ENCODE data around the gene RPL15. TPM values are rescaled to one million over a fixed set of nuclear protein-coding genes. Genes with fewer than 3 reads are reported as not detected.

RPL15 gene
- total and polyA plus RNA-seq, 2 of the 13 experiments (the other 11 are each of a cell fraction or from before 2014, with no cell fraction given): 1,297 to 3,693 TPM

GRCh38 chr3:23945913-23946687 lies 29.2 kb downstream of the RPL15 start (continued):
- no peak for TF ChIP-seq SMARCC2 (IDR thresholded peaks at IDR 0.05)
- 0 out of 2 replicates have a peak, but pooled peaks have one; percentile 30 for TF ChIP-seq KLF15 (CRISPR knock-in tag; IDR thresholded peaks at IDR 0.05; ENCODE audit: borderline replicate concordance)
- TF ChIP-seq ZNF800 (CRISPR knock-in tag; IDR thresholded peaks at IDR 0.05): peak; percentile 34; the same call in 1 of the 2 replicates
- TF ChIP-seq TIGD3 (CRISPR knock-in tag; IDR thresholded peaks at IDR 0.05; ENCODE audit: borderline replicate concordance): no peak
- TF ChIP-seq FOXO4 (CRISPR knock-in tag; conservative IDR thresholded peaks at IDR 0.05): no peak
- TF ChIP-seq DDIT3 (CRISPR knock-in tag; IDR thresholded peaks at IDR 0.05): no peak
- peak; percentile 98 for TF ChIP-seq MAX (IDR thresholded peaks at IDR 0.05)
- TF ChIP-seq ZBTB20 (CRISPR knock-in tag; IDR thresholded peaks at IDR 0.05; ENCODE audit: borderline replicate concordance, low read depth): peak; percentile 75
- TF ChIP-seq ZNF101 (CRISPR knock-in tag; IDR thresholded peaks at IDR 0.05; ENCODE audit: borderline replicate concordance, low read depth): no peak
- TF ChIP-seq HOXA7 (CRISPR knock-in tag; IDR thresholded peaks at IDR 0.05): no peak
- peak; percentile 74; the same call in 1 of the 2 replicates for TF ChIP-seq ZNF431 (CRISPR knock-in tag; IDR thresholded peaks at IDR 0.05; ENCODE audit: borderline replicate concordance, low read depth)
- no peak for TF ChIP-seq ZNF367 (CRISPR knock-in tag; IDR thresholded peaks at IDR 0.05; ENCODE audit: borderline replicate concordance)
- peak; percentile 93; the same call in 1 of the 2 replicates for TF ChIP-seq NAIF1 (CRISPR knock-in tag; IDR thresholded peaks at IDR 0.05; ENCODE audit: borderline replicate concordance)
- TF ChIP-seq RORA (CRISPR knock-in tag; IDR thresholded peaks at IDR 0.05): peak; percentile 29; the same call in 1 of the 2 replicates
- TF ChIP-seq JDP2 (CRISPR knock-in tag; IDR thresholded peaks at IDR 0.05; ENCODE audit: borderline replicate concordance): no peak; the same call in 1 of the 2 replicates
- peak; percentile 95; the same call in 1 of the 2 replicates for TF ChIP-seq SRY (CRISPR knock-in tag; IDR thresholded peaks at IDR 0.05)
- TF ChIP-seq ZNF251 (CRISPR knock-in tag; IDR thresholded peaks at IDR 0.05): no peak
- peak; percentile 84 for TF ChIP-seq TFDP1 (CRISPR knock-in tag; IDR thresholded peaks at IDR 0.05; ENCODE audit: borderline replicate concordance)
- no peak for TF ChIP-seq ELF3 (CRISPR knock-in tag; IDR thresholded peaks at IDR 0.05)
- TF ChIP-seq HOXA5 (CRISPR knock-in tag; IDR thresholded peaks at IDR 0.05): no peak
- no peak for TF ChIP-seq ZFP36 (IDR thresholded peaks at IDR 0.05; ENCODE audit: borderline replicate concordance, low read depth, low read length, partially characterized antibody)
